GM12872 (cell line): ENCODE measurements around the gene PRKCB.

ENCODE experiments used
- CTCF ChIP-seq: IDR thresholded peaks from 3 replicates; pipeline ENCODE4 v1.5.1; 2011; ENCODE audit warnings: low read depth, mild to moderate bottlenecking, low read length, moderate library complexity; ENCODE audit not compliant: insufficient read depth

Gene PRKCB

GRCh38 chr16:24093049-24093448 is 257.3 kb downstream of the PRKCB start:
- no peak for TF ChIP-seq CTCF

- no peak for TF ChIP-seq CTCF
Measured at GRCh38 chr16:24094660-24095059, 258.9 kb downstream of the PRKCB start.

- no peak for TF ChIP-seq CTCF
Measured at GRCh38 chr16:24098896-24099295, 263.1 kb downstream of the PRKCB start.

- no peak for TF ChIP-seq CTCF
Measured at GRCh38 chr16:24101431-24101830, 265.6 kb downstream of the PRKCB start.

- no peak for TF ChIP-seq CTCF
Measured at GRCh38 chr16:24102209-24102660, 266.5 kb downstream of the PRKCB start.

GRCh38 chr16:24111724-24112302 is 276.0 kb downstream of the PRKCB start:
- no peak for TF ChIP-seq CTCF

GRCh38 chr16:24113115-24113745 is 277.4 kb downstream of the PRKCB start:
- TF ChIP-seq CTCF: no peak
